ENCODE results near the gene LGALS13.
A peak's percentile ranks its signal among the peaks of the same experiment; 100 is the strongest.

LGALS13 gene, protein sequence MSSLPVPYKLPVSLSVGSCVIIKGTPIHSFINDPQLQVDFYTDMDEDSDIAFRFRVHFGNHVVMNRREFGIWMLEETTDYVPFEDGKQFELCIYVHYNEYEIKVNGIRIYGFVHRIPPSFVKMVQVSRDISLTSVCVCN

DNA sequence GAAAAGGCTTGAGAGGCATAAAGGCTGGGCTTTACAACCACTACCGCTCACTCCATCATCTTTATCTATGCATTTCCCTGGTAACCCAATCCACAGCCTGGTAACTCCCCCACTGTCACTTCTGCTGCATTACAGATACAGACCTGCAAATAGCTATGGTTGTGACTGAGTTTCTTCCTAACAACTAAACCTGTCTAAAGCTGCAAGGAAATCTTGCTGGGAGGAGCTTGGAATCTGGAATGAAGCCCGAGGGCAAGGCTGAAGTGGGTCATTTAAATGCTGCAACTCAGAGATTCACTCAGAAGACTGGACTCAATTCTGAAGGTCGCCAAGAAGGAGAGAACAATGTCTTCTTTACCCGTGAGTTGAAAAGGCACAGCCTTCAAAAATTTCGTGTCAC is at the start of gene LGALS13:
Gene LGALS13 (plus strand): TSS at position 301 of the 400 bp plus-strand sequence. CDS start 45 bp downstream, at position 346.
- DNase-seq: no peak

DNA sequence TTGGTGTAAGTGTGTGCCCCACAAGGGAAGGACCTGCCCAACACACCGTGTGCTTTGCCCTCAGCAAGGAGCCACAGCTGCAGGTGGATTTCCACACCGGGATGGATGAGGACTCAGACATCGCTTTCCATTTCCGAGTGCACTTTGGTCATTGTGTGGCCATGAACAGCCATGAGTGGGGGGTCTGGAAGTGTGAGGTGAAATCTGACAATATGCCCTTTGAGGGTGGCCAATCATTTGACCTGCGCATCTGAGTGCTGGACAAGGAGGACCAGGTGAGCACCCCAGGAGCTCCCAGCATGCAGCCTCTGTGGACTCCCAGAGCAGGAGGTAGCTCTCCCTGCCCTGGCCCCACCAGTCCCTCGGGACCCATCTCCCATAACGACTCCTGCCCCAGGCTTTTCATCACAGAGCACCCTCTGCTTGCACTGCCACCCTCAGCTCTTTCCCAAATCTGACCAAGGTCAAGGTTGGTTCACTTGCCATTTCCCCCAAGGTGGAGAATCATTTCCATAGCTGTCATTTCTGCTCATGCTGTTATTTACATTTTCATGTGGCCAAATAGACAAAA is 49.2 kb upstream of the LGALS13 start:
- no peak for DNase-seq

GRCh38 chr19:39554701-39555311 is 47.5 kb upstream of the LGALS13 start:
- DNase-seq: no peak

DNA sequence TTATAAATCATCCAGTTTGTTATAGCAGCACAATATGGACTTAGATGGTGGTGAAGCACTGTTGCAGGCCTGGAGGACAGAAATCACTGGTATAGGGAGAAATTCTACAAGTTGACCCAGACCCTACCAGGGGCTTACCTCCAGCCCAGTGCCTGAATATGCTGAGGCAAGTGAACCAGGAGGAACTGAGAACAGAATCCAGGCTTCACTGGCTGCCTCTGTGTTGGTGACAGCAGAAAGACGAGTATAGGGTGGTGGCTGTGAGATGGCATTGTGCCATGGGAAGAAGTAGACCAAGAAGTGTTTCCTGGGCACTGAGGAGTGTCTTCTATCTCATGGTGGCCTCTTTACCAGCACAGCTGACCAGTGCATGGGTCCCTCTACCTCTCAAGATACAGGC is 46.4 kb upstream of the LGALS13 start:
- DNase-seq: no peak

DNA sequence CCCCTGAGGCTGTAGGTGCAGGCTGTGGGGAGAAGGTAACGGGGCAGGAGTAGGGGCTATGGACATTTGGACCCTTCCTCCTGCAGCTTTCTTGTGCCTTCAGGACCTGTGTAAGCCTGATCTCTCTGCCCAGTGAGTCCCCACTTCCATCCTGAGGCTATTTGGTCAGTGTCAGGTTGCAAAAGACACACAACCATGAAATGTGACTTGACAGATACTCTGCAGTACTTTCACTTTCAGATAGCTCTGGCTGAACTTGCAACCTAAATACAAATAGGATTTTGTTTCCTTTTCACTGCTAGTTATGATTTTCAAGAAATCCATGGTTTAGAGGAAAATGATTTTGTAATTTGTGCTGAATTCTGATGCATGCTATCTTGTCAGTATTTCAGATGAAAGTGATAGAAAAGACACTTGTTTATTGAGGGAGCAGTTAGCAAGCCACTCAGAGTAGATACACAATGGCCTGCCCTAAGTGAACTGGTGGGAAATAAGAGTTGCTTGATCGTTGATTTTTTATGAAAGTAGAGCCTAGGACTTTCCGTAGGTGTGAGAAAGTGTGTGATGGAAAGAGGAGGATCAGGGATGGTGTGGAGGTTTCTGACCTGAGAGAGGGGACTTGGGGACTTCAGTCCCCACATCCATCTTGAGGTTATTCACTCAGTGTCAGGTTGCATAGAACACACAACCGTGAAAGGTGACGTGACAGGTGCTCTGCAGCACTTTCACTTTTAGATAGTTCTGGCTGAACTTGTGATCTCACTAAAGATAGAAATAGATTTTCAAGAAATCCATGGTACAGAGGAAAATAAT is 44.3 kb upstream of the LGALS13 start:
- peak; percentile 31 for DNase-seq

DNA sequence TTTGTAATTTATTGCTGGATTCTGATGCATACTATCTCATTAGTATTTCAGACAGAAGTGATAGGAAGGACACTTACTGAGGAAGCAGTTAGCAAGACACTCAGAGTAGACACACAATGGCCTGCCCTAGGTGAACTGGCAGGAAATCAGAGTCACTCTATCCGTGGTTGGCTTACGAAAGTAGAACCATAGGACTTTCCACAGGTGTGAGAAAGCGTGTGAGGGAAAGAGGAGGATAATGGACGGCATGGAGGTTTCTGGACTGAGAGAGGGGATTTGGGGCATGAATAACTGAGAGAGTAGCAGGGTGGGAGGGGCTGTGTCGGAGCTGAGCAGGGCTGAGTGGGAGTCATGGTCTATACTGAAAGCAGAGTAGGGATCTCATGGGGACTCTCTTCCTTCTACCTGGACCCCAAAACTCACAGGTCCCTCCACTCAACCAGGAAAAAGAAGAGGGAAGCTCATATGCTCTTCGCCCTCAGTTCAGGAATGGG is 43.7 kb upstream of the LGALS13 start:
- no peak for DNase-seq

DNA sequence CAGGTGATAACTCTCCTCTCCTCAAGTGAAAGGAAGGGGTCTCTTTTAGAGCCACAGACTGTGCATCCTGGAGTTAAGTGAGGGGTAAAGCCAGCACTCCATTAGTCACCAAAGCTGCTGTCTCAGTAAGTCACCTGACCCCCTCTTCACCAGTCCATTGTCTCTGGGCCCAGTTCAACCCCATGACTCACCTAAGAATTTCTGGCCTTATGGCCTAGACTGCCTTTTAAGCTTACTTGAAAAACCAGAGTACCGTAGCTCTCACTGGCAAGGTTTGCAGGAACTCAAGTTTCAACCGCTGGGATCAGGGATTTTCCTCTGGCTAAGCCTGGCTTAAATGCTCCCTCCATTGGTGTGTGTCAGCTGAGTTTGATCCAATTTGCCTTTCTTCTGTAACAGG is 38.9 kb upstream of the LGALS13 start:
- DNase-seq: no peak

- DNase-seq: no peak
These were observed 36.3 kb upstream of the LGALS13 start for GRCh38 chr19:39566064-39566463.

DNA sequence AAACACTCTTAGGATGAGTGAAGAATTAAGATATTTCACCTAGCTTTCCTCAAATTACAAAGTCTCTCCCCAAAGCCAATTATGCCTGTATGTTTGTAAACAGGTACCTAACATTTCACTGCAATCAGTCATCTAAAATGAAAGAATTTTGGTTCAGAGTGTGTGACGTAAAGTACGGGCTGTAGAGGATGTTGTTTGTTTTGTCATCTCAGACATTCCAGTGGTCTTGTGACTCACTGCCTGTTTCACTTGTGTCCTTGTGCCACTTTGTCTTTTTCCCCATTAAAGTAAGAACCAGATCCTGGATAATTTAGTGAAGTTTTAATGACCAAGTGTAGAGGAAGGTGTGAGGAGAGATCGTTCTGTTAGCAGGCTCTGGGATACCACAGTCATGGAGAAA is 33.7 kb upstream of the LGALS13 start:
- no peak for DNase-seq

DNA sequence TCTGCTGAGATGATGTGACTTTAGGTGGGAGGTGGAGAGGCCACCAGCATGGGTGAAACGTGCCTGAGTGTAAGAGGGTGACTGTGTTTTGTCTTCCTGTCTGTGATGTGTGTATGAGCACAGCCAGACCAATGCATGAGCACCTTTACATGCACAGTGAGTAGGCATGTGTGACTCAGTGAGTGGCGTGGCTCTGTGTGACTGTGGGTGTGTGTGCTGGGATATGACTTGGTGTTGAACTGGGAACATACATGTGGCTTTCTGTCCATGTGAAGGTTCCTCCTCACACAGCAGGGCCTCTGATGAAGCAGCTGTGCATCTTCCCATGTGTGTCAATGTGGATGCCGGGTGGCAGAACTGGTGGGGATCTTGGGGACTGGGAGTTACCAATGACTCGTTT is 19.9 kb upstream of the LGALS13 start:
- no peak for DNase-seq

GRCh38 chr19:39582891-39583625 is 19.3 kb upstream of the LGALS13 start:
- DNase-seq: no peak

DNA sequence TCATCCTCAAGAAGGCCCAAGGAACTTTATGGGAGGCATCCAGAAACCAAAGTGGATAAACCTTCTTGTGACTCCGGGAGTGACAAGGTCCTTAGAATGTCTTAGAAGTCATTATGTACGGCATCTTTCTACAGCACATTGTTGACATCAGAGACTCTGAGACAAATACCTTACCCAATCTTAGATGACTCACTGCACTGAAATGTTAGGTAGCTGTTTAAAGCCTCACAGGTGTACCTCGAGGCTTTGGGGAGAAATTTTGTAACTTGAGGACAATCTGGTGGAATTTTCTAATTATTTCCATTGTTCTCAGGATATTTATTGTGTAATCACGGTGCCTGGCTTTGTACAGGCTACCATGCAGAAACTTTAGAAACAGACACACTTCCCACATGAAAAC is 14.8 kb upstream of the LGALS13 start:
- DNase-seq: no peak

GRCh38 chr19:39588066-39588465 is 14.3 kb upstream of the LGALS13 start:
- no peak for DNase-seq

DNA sequence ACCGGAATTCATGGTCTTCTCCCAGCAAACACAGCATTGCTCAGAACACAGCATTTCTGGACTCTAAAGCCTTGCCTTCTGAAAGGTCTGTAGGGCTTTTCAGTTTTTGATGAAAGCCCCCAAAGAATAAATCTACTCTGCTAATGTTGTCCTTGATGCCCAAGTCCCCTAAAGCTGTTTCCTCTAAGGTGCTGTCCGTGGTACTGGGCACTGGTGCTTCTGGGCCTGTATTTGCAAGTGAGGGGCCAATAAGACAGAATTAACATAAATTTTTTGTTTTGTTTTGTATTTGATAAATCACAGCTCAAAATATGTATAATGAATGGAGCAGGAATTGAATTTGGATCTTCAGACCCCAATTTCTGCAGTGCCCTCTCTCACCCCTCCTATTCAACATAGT is 12.1 kb upstream of the LGALS13 start:
- no peak for DNase-seq

- DNase-seq: no peak
These were observed 9.9 kb upstream of the LGALS13 start for GRCh38 chr19:39592381-39592780.

DNA sequence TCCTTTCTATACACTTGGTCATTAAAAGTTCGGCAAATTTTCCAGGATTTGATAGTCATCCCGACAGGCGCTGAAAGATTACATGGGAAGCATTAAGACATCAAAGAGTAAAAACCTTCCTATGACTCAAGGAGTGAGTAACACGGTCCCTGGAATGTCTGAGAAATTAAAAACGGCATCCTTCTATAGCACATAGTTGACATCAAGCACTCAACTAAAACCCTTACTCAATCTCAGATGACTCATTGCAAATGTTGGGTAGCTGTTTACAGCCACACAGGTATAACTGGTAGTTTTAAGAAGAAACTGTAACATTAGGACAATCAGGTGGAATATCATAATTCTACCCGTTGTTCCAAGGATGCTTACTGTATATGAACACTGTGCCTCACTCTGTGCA is 6.4 kb upstream of the LGALS13 start:
- no peak for DNase-seq

DNA sequence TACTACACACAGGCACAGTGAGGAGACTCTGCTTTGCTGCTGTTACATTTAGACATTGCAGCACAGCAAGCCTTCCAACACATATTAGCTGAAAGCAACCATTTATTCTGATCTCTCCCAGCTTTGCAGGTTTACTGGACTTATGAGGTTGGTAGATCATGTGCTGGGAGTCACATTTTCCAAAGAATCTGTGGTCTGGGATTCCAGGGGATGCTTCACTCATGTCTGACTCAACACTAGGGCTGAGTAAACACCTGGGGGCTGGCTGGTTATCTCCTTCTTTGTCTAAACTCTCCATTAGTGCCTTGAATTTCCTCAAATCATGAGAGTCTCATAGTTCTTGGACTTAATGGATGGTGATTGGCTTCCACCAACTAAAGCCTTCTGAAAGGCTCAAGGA is 5.4 kb upstream of the LGALS13 start:
- DNase-seq: no peak

GRCh38 chr19:39599116-39599515 is 3.2 kb upstream of the LGALS13 start:
- DNase-seq: no peak

- DNase-seq: no peak
These were observed 1.5 kb downstream of the LGALS13 start for GRCh38 chr19:39603825-39604224.

GRCh38 chr19:39607021-39607420 is 4.7 kb downstream of the LGALS13 start:
- no peak for DNase-seq

DNA sequence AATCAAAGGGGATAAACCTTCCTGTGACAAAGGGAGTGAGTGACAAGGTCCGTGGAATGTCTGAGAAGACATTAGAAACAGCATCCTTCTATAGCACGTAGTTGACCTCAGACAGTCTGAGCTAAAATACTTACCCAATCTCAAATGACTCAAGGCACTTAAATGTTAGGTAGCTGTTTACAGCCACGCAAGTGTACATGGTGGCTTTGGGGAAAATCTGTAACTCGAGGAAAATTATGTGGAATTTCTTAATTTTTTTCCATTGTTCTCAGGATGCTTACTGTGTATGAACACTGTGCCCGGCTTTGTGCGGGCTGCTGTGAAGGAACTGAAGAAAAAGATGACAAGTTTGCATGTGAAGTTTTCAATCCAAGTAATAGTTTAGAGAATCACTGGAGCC is 5.2 kb downstream of the LGALS13 start:
- DNase-seq: no peak

GRCh38 chr19:39613597-39613996 is 11.3 kb downstream of the LGALS13 start:
- no peak for DNase-seq

GRCh38 chr19:39617745-39618144 is 15.4 kb downstream of the LGALS13 start:
- DNase-seq: no peak

All from NCI-H774 (cell line).